Sigmoid colon (tissue), 7 donors: ENCODE data around the gene TCF7L2. TPM values are rescaled to one million over a fixed set of nuclear protein-coding genes. Genes with fewer than 3 reads are reported as not detected.
A peak's percentile ranks its signal among the peaks of the same experiment; 100 is the strongest.

ENCODE experiments used
- DNase-seq: peaks from one replicate; pipeline ENCODE4 v3.0.0-alpha.2; 2019
- H3K27ac ChIP-seq, 4 donors: fragments of 200-600 bp; sonication (generic); one replicate each; pipeline ENCODE4 v1.5.1; 2016 to 2019; ENCODE audit warnings: mild to moderate bottlenecking in 1 of 4
- H3K27me3 ChIP-seq, 3 donors: fragments of 200-600 bp; sonication (generic); one replicate each; pipeline ENCODE4 v1.5.1; 2019; ENCODE audit warnings: mild to moderate bottlenecking in 1 of 3
- H3K36me3 ChIP-seq, 4 donors: fragments of 200-600 bp; sonication (generic); one replicate each; pipeline ENCODE4 v1.5.1; 2016 to 2019
- H3K4me1 ChIP-seq, 4 donors: fragments of 200-600 bp; sonication (generic); one replicate each; pipeline ENCODE4 v1.5.1; 2017 to 2019
- H3K4me3 ChIP-seq, 4 donors: fragments of 200-600 bp; sonication (generic); one replicate each; pipeline ENCODE4 v1.5.1; 2017 to 2019; ENCODE audit warnings: mild to moderate bottlenecking in 2 of 4, moderate library complexity in 1 of 4
- H3K9me3 ChIP-seq, 4 donors: fragments of 200-600 bp in 3 of 4; sonication (generic) in 3 of 4; one replicate each; pipeline versions ENCODE4 v1.5.1 to v1.6.1; 2013 to 2019
- CTCF ChIP-seq, 4 experiments: fragments of 450-650 bp in 3 of 4; fragments of 200-600 bp in 1 of 4; IDR thresholded peaks; one replicate each; pipeline ENCODE4 v1.5.1; 2016 to 2019; ENCODE audit warnings: antibody characterized with exemption in 4 of 4, mild to moderate bottlenecking in 3 of 4, moderate library complexity in 2 of 4
- EP300 ChIP-seq, 4 donors: sonication (generic); formaldehyde crosslinking; IDR thresholded peaks; one replicate each; pipeline ENCODE4 v1.6.1; 2017; ENCODE audit warnings: antibody characterized with exemption in 4 of 4
- POLR2A ChIP-seq, 2 donors: fragments of 450-650 bp; IDR thresholded peaks; one replicate each; pipeline ENCODE4 v1.6.1; 2016; ENCODE audit warnings: antibody characterized with exemption in 2 of 2, mild to moderate bottlenecking in 2 of 2, moderate library complexity in 2 of 2
- POLR2AphosphoS5 ChIP-seq, 4 donors: sonication (generic); formaldehyde crosslinking; IDR thresholded peaks; one replicate each; pipeline ENCODE4 v1.6.1; 2017; ENCODE audit warnings: antibody characterized with exemption in 4 of 4
- WGBS, 2 donors: extraction: QIAGEN DNeasy Blood & Tissue Kit; methylation state at CpG; one replicate each; pipeline ENCODE4 v1.1.7; 2013; 5-methylcytosine and 5-hydroxymethylcytosine counted together
- intact Hi-C: fragments of 100-400 bp; cut with DNase I; formaldehyde crosslinking; loops from one replicate; pipeline ENCODE4 v1.15.1; 2023
- polyA plus RNA-seq, 3 donors: library from polyadenylated mRNA; stranded (reverse); fragments of 200-250 nt; gene quantifications; one replicate each; pipeline ENCODE4 v1.2.3, GENCODE V29; 2013
- total RNA-seq, 4 donors: library from RNA; depleted of rRNA; stranded (reverse); fragments of >200 nt; gene quantifications; one replicate each; pipeline ENCODE4 v1.1.0, GENCODE V29; 2016
- donor health status: healthy with polysubstance abuse.
- donor health status: Bipolar disorder and iron deficiency.
- donor health status: healthy.

Gene TCF7L2
- total and polyA plus RNA-seq, 7 donors, result 15.3 to 40.4 (median 30.0) TPM

GRCh38 chr10:112914288-112914952 lies 35.6 kb upstream of the TCF7L2 start:
- H3K4me1 ChIP-seq, result peaks cover 0 to 6% (median 0%) of the 10 kb centered on the region in 4 donors
- no peak for TF ChIP-seq CTCF (IDR thresholded peaks at IDR 0.05)
- no peak for TF ChIP-seq EP300 (IDR thresholded peaks at IDR 0.05)
- no peak for TF ChIP-seq POLR2A (IDR thresholded peaks at IDR 0.05)
- TF ChIP-seq POLR2AphosphoS5 (IDR thresholded peaks at IDR 0.05), result no peak
- no peak overlapping the region for H3K4me3 ChIP-seq
- no peak overlapping the region for H3K27ac ChIP-seq
- WGBS, 2 donors, result 75 to 79% methylated on average over 7 of the region's 7 CpGs
- no peaks in the 10 kb centered on the region for H3K9me3 ChIP-seq
- intact Hi-C loops, result no loop called here
- DNase-seq, result no peak
- H3K27me3 ChIP-seq, result no peaks in the 10 kb centered on the region
- no peaks in the 10 kb centered on the region for H3K36me3 ChIP-seq

DNA sequence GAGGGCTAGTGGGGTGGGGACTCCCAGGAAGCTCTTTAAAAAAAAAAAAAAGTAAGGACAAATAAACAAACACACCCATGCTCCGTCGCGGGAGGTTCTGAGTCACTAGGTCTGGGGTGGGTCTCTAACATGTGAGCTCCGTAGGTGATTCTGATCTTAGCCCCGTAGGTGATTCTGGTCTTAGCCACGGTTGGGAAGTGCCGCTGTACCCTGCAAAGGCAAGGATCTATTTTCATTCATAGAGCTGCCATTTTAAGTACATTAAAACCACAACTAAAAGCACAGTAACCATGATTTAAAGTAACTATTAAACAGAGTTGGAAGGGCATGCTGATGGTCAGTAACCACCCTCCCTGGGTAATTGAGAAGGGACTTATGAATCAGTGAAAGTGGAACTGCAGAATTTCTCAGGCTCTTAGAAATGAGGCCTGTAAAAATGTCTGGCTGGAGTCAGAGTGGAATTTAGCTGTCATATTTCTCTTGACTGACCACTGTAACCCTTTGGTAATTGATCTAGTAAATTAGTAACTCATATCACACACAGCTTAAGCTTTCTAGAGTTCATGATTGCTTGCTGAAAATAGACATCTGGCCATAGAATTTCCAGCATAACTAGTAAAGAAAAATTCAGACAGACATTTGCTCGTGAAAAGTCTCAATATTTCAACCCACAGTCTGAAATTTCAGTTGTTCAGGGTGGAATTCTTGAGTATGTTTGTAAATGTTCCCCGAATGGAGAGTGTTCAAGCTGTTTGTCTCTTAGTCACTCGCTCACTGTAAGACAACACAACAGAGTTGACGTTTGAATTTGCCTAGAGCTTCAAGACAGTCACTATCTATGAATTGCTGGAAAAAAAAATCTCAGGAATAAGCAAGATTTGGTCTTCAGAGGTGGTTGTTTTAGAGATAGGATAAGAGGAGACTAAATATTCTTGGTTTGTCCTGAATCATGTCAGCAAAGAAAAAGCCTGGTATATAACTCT lies 34.2 kb upstream of the TCF7L2 start:
- H3K27me3 ChIP-seq, result no peaks in the 10 kb centered on the region
- intact Hi-C loops, result no loop called here
- H3K9me3 ChIP-seq, result no peaks in the 10 kb centered on the region
- H3K36me3 ChIP-seq, result no peaks in the 10 kb centered on the region
- TF ChIP-seq CTCF (IDR thresholded peaks at IDR 0.05), result no peak
- TF ChIP-seq POLR2A (IDR thresholded peaks at IDR 0.05), result peak in 1 of 2 donors; percentile 33
- H3K4me1 ChIP-seq, result peaks cover 0 to 6% (median 0%) of the 10 kb centered on the region in 4 donors
- 16 to 65% methylated on average over 11 of the region's 11 CpGs for WGBS, 2 donors
- no peak for DNase-seq
- H3K27ac ChIP-seq, result peak overlapping the region in 2 of 4 donors; percentile 4 to 24
- H3K4me3 ChIP-seq, result no peak overlapping the region

DNA sequence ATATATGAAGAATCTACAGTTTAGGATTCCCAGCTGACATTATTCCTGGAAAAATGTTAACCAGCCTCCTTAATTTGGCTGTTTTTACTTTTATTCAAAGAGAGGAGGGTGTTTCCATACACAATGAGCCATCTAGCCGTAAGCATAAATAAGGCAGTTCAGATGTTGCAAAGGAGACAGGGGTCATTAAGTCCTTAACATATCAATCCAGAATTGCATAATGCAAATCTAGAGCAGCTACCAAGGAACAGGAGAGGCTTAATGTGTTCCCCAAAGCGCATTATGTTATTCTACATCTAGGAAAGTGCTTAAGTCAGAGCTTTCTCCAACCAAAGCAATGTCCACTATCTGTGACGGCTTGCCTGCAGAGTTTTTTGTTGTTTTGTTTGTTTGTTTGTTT lies 32.4 kb upstream of the TCF7L2 start:
- H3K4me1 ChIP-seq, result peaks cover 0 to 6% (median 0%) of the 10 kb centered on the region in 4 donors
- no peak for DNase-seq
- H3K4me3 ChIP-seq, result no peak overlapping the region
- no peak for TF ChIP-seq EP300 (IDR thresholded peaks at IDR 0.05)
- no peak for TF ChIP-seq CTCF (IDR thresholded peaks at IDR 0.05)
- no peak for TF ChIP-seq POLR2AphosphoS5 (IDR thresholded peaks at IDR 0.05)
- TF ChIP-seq POLR2A (IDR thresholded peaks at IDR 0.05), result no peak
- H3K36me3 ChIP-seq, result no peaks in the 10 kb centered on the region
- no peaks in the 10 kb centered on the region for H3K27me3 ChIP-seq
- 85 to 86% methylated on average over 3 of the region's 3 CpGs for WGBS, 2 donors
- H3K9me3 ChIP-seq, result no peaks in the 10 kb centered on the region
- intact Hi-C loops, result no loop called here
- no peak overlapping the region for H3K27ac ChIP-seq

DNA sequence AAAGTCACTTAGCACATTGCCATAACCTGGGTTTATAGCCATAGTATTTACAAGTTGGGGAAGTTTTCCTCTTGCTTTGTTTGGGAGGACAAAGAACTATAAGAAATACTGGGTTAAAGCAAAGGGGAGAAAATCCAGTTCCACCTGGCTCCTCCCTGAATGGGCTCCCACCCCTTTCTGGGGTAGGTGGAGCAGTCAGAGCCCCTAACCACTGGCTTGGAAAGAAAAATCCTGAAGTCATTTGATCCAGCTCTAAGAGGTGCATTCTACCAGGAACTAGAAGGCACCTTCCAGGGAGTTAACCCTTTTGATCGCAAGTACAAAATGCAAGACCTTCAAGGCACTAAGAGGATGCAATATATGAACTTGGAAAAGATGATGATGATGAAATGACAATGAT lies 31.3 kb upstream of the TCF7L2 start:
- Histone ChIP-seq H3K9me3 (no peaks in the 10 kb centered on the region), H3K36me3 (no peaks in the 10 kb centered on the region), H3K27ac (no peak overlapping the region), H3K4me1 (peaks cover 0 to 6% (median 0%) of the 10 kb centered on the region in 4 donors), H3K27me3 (no peaks in the 10 kb centered on the region), H3K4me3 (no peak overlapping the region)
- 54 to 58% methylated on average over 1 of the region's 1 CpG for WGBS, 2 donors
- intact Hi-C loops, result no loop called here
- DNase-seq, result no peak
- TF ChIP-seq EP300 (IDR thresholded peaks at IDR 0.05) (no peak), POLR2A (IDR thresholded peaks at IDR 0.05) (no peak), POLR2AphosphoS5 (IDR thresholded peaks at IDR 0.05) (no peak), CTCF (IDR thresholded peaks at IDR 0.05) (no peak)
